Measurements from ENCODE around the gene EFHC1. TPM values are rescaled to one million over a fixed set of nuclear protein-coding genes. Genes with fewer than 3 reads are reported as not detected.

The EFHC1 gene
- total and polyA plus RNA-seq, 12 donors: 3.3 to 14.3 (median 5.8) TPM

- no peak overlapping the region for H3K4me3 ChIP-seq
- no peak for DNase-seq
- TF ChIP-seq CTCF (IDR thresholded peaks at IDR 0.05): no peak
- intact Hi-C loops (cut with DNase I): no loop called here
- H3K4me1 ChIP-seq: peaks cover 0 to 36% (median 26%) of the 10 kb centered on the region in 9 donors
- H3K36me3 ChIP-seq: peaks cover 0 to 43% (median 18%) of the 10 kb centered on the region in 9 donors
- WGBS, 2 donors: 99 to 100% methylated on average over 5 of the region's 5 CpGs
- ATAC-seq: no peak
- peak overlapping the region in 1 of 10 donors; percentile 20 for H3K27ac ChIP-seq
- H3K9me3 ChIP-seq: no peaks in the 10 kb centered on the region
- H3K27me3 ChIP-seq: no peaks in the 10 kb centered on the region
These were observed 114.2 kb downstream of the EFHC1 start for GRCh38 chr6:52534363-52534762.

GRCh38 chr6:52534966-52535390, 114.8 kb downstream of the EFHC1 start:
- Histone ChIP-seq H3K4me3 (no peak overlapping the region), H3K9me3 (no peaks in the 10 kb centered on the region), H3K4me1 (peaks cover 0 to 42% (median 30%) of the 10 kb centered on the region in 9 donors), H3K27me3 (no peaks in the 10 kb centered on the region), H3K27ac (peak overlapping the region in 1 of 10 donors; percentile 20), H3K36me3 (peaks cover 0 to 42% (median 18%) of the 10 kb centered on the region in 9 donors)
- intact Hi-C loops (cut with DNase I): no loop called here
- DNase-seq: no peak
- no peak for TF ChIP-seq CTCF (IDR thresholded peaks at IDR 0.05)
- peak in 2 of 8 donors; percentile 20 to 26 for ATAC-seq
- WGBS, 2 donors: 69 to 79% methylated on average over 3 of the region's 3 CpGs

GRCh38 chr6:52535711-52536423, 115.7 kb downstream of the EFHC1 start:
- WGBS, 2 donors: 91% methylated on average over 5 of the region's 5 CpGs
- peaks cover 0 to 51% (median 38%) of the 10 kb centered on the region in 9 donors for H3K4me1 ChIP-seq
- no peak for TF ChIP-seq CTCF (IDR thresholded peaks at IDR 0.05)
- DNase-seq: no peak
- no peak overlapping the region for H3K4me3 ChIP-seq
- no peak for ATAC-seq
- peaks cover 0 to 35% (median 18%) of the 10 kb centered on the region in 9 donors for H3K36me3 ChIP-seq
- no peaks in the 10 kb centered on the region for H3K9me3 ChIP-seq
- H3K27ac ChIP-seq: no peak overlapping the region
- intact Hi-C loops (cut with DNase I): no loop called here
- H3K27me3 ChIP-seq: no peaks in the 10 kb centered on the region

- DNase-seq (no peak), ATAC-seq (no peak)
- Histone ChIP-seq H3K4me3 (no peak overlapping the region), H3K27me3 (no peaks in the 10 kb centered on the region), H3K9me3 (no peaks in the 10 kb centered on the region), H3K36me3 (peaks cover 0 to 31% (median 18%) of the 10 kb centered on the region in 9 donors), H3K4me1 (peaks cover 0 to 57% (median 40%) of the 10 kb centered on the region in 9 donors), H3K27ac (no peak overlapping the region)
- WGBS, 2 donors: 90 to 95% methylated on average over 6 of the region's 6 CpGs
- intact Hi-C loops (cut with DNase I): no loop called here
- TF ChIP-seq CTCF (IDR thresholded peaks at IDR 0.05): no peak
These were observed 116.3 kb downstream of the EFHC1 start for GRCh38 chr6:52536424-52536916.
